ELF-1 (cell line): ENCODE data around the gene SLC2A13.

ENCODE experiments used
- DNase-seq: peaks from one replicate; pipeline ENCODE4 v3.0.0-alpha.2; 2016; ENCODE audit warnings: low read depth, low spot score

Gene SLC2A13

GRCh38 chr12:39755478-39755877 is 350.4 kb downstream of the SLC2A13 start:
- no peak for DNase-seq

- DNase-seq, result no peak
These were observed 353.3 kb downstream of the SLC2A13 start for GRCh38 chr12:39752482-39753137.

GRCh38 chr12:39746151-39746550 is 359.7 kb downstream of the SLC2A13 start:
- DNase-seq, result peak; percentile 5

- no peak for DNase-seq
These were observed 362.2 kb downstream of the SLC2A13 start for GRCh38 chr12:39743655-39744054.

- DNase-seq, result no peak
These were observed 369.5 kb downstream of the SLC2A13 start for GRCh38 chr12:39736406-39736805.

GRCh38 chr12:39723831-39724230 is 382.1 kb downstream of the SLC2A13 start:
- DNase-seq, result no peak

- DNase-seq, result no peak
These were observed 383.4 kb downstream of the SLC2A13 start for GRCh38 chr12:39722504-39722903.

- DNase-seq, result no peak
These were observed 392.3 kb downstream of the SLC2A13 start for GRCh38 chr12:39713552-39713951.

GRCh38 chr12:39712334-39712733 is 393.5 kb downstream of the SLC2A13 start:
- no peak for DNase-seq
